HG02642 (cell line): ENCODE data around the gene PPFIA4.

Source experiments
- ATAC-seq: cut with Tn5 transposase; IDR thresholded peaks from one replicate; pipeline ENCODE4 v1.9.1; 2021; ENCODE audit warnings: mild to moderate bottlenecking; ENCODE audit not compliant: unreplicated experiment, poor library complexity

PPFIA4 gene

DNA sequence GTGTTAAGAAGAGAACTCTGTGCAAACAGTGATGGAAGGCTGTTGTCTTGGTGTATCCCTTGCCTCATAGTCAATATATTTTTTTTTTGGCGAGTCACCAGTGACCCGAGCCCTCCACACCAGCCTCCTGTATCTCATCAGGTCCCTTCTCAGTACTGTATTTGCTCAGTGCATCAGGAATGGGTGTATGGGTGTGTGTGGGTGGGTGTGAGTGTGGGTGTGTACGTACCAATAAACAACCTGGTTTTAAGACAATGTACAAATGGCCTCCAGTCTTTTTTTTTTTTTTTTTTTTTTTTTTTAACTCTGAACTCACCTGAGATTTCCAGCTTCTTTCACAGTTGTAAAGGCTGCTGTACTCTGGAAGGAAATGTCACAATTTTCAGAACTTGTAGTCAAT lies 52.2 kb downstream of the PPFIA4 start:
- ATAC-seq = no peak

DNA sequence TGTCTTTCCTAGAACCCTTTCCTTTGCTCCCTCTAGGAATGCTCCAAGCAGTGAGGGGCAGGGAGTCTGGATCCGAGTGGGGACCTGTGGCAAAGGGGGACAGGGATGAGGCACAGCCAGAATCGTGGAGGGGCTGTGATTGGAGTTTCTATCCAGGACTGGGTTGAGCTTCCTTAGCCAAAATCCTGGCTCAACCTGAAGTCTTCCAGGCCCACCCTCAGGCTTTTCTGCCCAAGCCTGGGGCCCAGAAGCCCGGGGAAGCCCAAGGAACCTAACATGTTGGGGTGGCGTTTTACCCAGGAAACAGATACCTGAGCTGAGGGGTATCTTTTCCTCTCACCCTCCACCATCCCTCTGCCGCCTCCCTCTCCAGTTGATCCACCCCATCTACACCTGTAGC lies 54.2 kb downstream of the PPFIA4 start:
- no peak for ATAC-seq

DNA sequence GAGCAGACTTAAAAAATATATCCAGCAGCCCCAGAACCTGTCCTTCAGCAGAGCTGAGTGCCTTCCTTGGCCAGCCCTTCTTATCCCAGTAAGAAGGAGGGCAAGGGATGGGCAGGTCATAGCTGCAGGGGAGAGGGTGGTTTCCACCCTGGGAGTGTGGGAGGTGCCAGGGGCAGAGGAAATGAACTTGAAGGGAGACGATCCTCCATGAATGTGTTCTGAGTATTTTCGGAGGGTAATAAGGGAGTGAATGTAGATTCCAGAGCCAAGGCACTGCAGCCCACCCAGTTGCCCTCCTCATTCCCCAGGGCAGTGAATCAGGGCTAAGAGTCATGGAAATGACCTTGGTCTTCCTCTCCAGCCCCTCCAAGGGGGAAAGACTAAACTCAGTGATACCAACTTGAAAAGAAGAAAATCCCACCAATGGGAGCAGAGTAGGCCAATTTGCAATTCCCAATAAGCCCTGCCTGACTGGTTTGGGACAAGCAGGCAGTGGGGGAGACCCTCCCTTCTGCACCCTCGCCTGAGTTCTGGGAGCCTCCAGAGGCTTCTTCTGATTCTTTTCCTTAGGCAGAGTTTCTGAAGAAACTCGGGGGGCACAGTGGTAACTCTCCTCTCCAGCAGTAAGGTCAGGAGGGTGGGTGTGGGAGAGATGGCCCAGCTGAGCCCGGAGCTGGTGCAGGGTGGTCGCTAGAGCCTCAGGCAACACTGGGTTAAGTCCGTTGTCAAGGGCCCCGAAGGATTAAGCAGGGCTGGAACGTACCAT lies 55.4 kb downstream of the PPFIA4 start:
- ATAC-seq = no peak

DNA sequence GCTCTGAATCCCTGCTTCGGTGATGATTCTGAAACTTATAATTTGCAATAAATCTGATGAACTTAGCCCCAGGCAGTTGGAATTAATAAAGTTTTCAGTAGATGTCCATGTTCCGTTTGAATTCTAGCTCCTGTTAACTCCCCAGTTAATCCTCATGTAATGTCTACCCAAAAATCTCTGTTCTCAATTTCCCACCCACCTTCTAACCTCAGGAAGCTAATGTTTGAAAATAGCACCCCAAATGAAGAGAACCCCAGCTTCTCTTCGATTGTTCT lies 55.9 kb downstream of the PPFIA4 start:
- no peak for ATAC-seq

DNA sequence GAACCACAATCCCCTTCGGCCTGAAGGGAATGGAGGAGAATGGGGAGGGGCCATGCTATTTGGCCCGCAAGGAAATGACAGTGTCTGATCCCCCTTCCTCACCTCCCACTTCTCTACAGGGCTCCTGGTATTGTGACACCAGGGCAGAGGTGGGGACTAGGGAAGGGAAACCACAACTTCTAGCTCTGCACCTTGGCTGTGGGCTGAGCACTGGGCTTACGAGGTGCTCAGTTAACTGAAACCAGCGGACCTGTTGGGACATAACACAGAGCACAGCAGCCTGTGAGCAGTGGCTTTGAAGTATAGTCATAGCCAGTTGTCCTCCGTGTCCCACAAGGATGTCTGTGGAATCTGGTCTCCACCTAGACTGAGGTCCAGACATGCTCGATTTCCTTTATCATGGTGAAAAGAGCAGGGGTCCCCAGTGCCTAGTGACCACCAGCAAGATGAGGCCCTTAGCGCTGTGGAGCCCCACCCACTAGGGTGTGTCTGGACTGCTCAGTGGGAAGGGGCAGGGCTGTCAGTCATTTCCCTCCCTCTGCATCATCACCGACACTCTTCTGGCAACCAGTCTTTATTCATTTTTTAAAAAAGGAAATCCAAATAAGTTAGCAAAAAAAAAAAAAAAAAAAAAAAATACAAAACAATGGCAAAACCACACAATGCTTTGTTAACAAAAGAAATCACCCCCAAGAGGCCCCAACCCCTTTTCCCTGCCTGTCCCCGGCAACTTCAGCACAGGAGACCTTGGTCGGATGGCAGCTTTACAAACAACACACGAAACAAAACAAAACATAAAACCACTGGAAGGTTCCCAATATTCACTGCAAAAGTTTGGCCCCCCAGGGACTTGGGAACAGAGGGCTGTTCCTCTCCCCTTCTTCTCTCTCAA lies 56.5 kb downstream of the PPFIA4 start:
- ATAC-seq = no peak

DNA sequence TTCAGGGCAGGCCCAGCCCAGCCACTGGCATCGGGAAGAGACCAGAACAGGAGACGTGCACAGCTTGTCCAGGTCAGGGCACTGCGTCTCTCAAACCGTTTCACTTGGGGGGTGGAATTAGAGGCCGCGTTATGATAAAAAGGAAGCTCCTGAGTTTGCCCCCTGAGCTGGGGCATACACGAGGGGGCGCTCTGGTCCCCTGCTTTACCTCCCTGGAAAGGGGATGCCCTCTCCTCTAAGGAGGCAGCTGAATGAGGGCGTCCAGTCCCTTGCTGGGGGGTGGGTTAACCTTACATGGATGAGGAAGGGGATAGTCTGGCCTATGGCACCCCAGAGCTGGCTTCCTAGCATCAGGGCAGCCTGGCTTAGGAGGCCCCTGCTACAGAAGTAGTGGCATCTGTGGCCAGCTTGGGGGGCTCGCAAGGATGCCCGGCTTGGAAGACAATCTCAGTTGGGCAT lies 57.2 kb downstream of the PPFIA4 start:
- no peak for ATAC-seq

DNA sequence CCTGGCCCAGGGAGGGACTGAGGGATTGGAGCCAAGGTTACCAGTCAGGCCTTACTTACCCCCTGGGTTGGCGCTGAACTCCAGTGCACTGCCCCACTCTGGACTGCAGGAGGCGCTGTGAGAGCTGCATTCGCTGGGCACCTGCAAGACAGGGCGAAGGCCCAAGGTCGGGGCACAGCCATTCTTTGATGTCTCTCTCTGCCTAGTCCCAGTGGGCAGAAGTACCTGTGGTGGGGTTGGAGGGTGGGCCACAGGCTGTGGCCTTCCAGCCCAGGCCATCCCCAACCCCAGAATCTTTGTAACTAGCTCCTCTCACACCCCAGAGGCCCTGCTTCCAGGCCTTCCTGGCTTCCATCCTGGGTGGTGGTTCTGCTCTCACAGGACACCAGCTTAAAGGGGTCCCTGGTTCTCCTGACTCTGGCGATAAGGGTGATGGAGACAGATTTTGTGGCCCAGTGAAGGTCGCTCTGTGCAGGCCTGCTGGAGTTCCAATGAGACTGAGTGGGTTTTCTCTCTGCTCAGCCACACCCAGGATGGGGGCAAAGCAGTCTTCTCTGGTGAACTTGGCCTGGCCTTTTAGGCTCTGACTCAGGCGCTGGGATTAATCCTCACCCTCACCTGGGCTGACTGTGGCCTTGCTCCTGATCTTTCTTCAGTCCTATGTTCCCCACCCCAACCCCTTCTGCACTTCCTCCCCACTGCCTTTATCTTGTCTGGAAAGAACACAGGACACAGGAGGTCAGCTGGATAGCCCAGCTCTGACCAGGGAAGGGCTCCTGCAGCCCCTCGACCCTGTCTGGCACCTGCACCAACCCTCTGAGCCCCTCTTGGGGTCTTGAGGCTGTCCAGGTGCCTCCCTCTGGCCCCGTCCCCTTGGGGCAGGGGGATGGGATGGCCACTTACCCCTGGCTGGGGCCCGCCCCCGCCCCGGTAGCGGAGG lies 58.6 kb downstream of the PPFIA4 start:
- ATAC-seq = no peak

DNA sequence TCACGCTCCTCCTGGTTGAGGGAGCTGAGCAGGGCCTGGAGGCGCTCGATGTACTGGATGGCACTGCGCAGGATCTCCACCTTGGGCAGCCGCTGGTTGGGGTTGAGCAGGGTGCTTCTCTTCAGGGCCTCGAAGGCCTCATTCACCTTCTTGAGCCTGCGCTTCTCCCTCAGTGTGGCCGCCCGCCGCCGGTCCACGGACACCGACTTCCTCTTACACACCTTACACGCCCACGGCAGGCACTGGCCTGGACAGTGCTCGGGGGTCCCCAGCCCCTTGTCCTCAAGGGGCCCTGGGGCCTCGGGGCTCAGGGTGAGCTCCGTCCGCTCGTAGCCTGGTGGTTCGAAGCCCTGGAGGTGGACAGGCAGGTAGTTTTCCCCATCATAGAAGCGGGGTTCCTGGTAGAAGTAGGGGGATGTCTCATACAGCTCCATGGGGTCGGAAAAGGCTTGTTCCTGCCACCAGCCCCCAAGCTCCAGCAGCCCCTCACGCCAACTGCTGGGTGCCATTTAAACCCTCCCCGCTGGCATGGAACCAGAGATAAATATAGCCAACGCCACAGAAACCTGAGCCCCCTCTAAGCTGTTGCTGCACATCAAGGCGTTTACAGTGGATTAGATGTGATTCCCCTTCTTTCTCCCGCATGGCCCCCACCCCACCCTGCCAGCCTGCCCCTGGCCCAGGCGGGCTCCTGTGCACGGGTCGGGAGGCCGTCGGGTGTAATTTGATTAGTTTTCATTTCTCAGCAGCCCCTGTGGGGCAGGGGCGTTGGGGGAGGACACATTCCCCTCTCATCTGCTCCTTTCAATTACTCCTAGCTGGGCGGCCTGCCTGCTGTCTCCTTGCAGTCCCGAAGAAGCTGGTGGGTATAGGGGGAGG lies 59.5 kb downstream of the PPFIA4 start, which contains the start of gene MYOG:
Gene MYOG, minus strand, starts transcription at position 485 of the 879 bp plus-strand sequence. Its CDS starts 51 bp downstream, at position 434.
- ATAC-seq = no peak

DNA sequence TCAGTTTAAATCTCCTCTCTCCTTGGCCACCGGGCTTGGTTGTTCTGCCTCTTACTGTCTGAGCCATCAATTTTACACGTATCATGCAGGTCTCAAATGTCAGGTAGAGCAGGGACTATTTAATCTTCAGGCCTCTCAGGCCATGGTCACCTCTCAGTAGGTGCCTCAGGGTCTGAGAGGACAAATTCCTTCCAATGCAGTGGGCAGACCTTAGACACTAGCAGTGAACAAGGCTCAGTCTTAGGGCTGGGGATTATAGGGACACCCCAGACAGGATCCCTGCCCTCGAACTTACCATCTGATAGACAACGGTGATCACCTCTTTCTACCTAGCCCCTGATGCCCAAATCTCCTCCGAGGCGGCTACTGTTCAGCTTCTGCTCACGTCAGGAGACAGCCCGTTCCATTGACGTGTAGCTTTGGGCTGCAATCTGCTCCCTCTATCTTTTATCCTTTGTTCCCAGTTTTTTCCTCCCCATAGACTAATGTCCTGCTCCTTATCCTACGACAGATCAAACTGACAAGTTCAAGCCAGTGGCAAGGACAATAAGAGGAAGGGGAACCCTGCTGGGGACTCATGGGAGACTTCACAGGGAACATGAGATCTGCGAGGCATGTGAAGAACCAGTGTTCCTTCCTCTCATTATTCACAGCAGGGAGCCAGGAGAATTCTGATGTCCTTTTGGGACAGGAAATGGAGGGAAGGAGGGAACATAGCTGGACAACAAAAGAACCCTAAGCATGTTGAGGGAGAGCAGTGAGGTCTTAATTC lies 60.9 kb downstream of the PPFIA4 start:
- no peak for ATAC-seq

DNA sequence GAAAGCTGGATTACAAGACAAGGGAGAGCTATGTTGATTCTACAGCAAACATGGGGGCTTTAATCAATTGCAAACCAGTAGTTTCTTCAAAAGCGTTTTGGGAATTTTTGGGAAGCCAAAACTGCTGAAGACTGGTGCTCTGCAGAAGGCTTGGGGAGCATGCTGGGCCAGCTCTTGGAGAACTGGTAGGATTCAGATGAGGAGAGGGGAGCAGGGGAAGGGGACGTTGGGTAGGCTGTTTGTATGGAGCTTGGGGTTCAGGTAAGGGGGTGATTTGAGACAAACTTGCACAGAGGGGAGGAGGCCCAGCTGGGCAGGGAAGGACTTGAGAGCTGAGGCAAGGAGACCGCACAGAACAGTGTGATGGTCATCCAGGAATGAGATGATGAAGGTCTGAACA lies 62.1 kb downstream of the PPFIA4 start:
- no peak for ATAC-seq

DNA sequence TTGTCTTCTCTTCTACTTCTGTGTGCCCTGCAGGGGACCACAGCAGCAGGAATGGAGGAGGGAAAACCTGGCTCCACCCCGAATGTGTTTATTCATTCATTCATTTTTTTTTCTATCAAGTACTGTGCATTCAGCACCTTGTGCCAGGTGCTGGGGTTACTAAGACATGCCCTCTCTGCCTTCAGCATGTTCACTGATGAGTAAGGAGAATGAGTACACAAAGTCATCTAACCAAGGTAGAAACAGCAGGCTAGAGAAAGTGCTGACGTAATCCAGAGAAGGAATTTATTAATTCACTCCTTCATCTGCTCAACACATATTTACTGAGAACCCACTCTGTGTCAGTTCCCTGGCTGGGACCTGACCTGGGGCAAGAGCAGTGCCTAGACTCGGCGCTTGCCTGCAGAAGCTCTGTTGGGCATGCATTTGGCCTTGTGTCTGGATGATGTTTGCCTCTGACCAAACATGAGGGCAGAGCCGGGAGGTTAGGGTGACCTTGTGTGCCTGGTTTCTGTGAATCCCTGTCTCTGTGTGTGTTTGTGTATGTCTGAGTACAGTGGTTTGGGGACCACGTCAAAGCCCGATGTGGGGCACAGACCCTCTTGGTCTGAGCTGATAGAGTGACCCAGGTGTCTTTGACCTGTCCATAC lies 62.8 kb downstream of the PPFIA4 start:
- ATAC-seq = no peak

DNA sequence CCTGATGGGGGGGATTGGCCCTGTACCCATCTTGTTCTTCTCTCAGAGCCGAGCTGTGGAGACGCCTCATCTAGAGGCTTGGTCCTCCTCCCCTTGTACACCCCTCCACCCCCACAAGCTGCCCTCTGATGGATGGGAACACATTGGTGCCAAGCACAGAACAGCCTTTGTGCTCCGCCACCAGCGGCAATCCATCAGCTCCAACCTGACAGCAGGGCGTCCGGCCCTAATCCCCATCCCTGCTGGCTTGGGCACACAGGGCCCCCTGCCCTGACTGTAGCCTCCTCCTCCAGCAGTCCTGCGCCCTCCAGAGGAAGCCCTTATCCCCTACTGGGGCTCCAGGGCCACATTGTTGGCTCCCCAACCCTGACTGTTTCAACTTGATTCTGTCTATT lies 63.4 kb downstream of the PPFIA4 start:
- no peak for ATAC-seq

DNA sequence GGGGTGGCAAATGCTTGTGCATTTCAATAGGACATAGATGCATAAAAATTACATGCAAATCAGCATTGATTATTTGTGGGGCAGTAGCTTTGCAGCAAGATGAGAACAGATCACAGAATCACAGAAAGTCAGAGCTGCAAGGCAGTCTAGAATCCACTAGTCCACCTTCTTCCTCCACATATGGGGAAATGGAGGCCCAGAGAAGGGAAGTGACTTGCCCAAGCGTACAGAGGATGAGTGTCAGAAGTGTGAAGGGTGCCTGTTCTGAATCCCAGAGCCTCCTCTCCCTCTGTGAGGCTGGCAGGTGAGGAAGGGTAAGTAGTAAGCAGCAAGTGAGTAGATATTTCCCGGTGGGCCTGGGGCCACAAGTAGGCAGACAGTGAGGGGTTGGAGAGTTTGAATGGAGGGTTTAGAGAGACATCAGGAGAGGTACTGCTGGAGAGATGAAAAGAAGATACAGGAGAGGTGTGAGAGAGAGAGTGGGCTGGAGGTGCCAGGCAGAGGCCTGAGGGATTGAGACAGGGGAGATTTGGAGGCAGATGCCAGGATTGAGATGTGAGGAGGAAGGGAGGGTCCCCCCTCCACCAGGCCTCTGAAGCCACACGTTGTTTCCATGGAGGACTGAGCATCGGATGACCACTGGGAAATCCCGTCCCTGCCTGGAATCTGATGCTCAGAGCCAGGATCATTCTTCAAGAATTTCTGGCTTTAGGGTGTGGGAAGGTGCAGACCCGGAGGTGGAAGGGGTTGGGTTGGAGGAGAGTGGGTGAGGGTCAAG lies 64.3 kb downstream of the PPFIA4 start:
- ATAC-seq = no peak

DNA sequence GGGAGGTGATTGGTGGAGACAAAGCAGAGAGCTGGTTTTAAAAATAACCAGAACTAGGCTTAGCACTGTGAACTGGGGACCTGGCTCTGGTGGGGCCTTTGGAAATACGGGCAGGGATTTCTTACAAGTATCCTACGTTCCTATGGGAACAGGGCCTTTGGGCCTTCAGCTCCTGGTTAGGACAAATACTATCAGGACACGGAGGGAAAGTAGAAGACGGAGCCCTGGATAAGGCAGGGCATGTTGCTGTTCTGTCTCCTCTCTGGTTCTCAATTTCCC lies 64.8 kb downstream of the PPFIA4 start:
- ATAC-seq = no peak

DNA sequence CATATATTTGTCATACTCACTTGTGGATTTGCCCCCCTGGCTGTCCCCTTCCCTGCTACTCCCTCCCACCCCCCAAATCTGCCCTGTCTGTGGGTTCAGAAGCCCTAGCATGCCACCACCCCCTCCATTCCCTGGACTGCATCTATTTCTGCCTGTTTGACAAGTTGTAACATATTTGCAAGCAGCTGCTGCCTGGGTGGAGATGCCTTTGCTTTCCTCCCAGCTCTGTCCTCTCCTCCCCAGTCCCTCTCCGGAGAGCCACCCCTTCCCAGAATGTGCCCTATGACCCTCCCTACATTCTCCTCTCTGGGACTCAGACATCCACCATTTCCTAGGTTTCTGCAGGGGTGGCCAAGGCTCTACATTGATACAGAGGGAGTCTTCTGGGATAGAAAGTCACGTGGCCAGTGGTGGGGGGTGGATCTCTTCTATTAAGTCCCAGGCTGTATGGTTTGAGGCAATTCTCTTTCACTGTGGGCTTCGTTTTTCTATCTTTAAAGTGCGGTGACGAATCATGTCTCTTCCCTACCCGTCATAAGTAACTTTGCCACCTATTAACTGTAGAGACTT lies 65.6 kb downstream of the PPFIA4 start:
- ATAC-seq = no peak

DNA sequence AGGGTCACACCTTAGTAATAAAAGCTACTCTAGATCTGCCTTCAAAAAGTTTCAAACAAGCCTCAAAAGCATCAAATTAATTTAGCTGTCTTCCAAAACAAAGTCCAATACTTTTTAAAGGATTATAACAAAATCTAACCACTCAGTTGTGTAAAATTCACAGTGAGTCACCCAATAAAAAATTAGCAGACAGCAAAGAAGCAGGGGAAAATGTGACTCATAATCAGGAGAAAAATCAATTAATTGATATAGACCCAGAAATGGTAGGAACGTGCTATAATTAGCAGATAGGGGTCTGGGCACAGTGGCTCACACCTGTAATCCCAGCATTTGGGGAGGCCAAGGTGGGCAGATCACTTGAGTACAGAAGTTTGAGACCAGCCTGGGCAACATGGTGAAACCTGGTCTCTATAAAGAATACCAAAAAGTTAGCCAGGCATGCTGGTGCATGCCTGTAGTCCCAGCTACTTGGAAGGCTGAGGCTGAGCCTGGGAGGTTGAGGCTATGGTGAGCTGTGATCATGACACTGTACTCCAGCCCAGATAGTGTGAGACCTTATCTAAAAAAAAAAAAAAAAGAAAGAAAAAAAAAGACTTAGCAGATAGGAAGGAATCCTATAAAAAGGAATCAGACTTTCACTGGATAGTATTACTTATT lies 67.6 kb downstream of the PPFIA4 start:
- ATAC-seq = no peak

DNA sequence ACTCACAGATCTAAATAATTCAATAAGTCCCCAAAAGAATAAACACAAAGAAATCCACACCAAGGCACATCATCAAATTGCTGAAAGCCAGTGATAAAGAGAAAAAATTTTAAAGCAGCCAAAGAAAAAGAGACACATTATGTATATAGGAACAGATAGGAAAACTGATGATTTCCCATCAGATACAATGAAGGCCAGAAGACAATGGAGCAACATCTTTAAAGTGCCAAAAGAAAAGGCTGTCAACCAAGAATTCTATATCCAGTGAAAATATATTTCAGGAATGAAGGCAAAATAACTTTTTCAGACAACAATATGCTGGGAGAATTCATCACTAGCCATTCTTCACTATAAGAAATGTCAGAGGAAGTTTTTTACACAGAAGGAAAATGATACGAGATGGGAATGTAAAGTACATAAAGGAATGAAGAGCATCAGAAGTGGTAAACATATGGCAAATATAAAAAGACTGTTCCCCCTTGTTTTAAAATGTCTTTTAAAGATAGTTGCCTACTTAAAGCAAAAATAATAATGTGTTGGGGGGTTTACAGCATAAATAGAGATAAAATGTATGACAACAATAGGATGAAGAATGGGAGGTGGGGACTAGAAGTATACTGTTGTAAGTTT lies 68.9 kb downstream of the PPFIA4 start:
- no peak for ATAC-seq
